H9 (cell line): ENCODE data around the gene DNAJC22. TPM values are rescaled to one million over a fixed set of nuclear protein-coding genes. Genes with fewer than 3 reads are reported as not detected.

Experiments used
- DNase-seq: peaks from one replicate; pipeline ENCODE4 v3.0.0-alpha.2; 2017
- H2AFZ ChIP-seq: one replicate; pipeline ENCODE4 v1.6.1; 2013; ENCODE audit warnings: mild to moderate bottlenecking, low read length, control low read depth, moderate library complexity
- H2AK5ac ChIP-seq: 2 replicates; pipeline ENCODE4 v1.6.1; 2013; ENCODE audit warnings: low read length, control low read depth, mixed read lengths; ENCODE audit not compliant: insufficient read length
- H2BK120ac ChIP-seq: one replicate; pipeline ENCODE4 v1.6.1; 2013; ENCODE audit warnings: low read depth, mild to moderate bottlenecking, low read length, control low read depth, inconsistent platforms; ENCODE audit not compliant: poor library complexity, severe bottlenecking
- H2BK12ac ChIP-seq: 2 replicates; pipeline ENCODE4 v1.6.1; 2013; ENCODE audit warnings: low read length, control low read depth, mixed read lengths, low read depth; ENCODE audit not compliant: insufficient read length
- H2BK15ac ChIP-seq: 2 replicates; pipeline ENCODE4 v1.6.1; 2013; ENCODE audit warnings: low read depth, low read length, control low read depth
- H2BK20ac ChIP-seq: one replicate; pipeline ENCODE4 v1.6.1; 2013; ENCODE audit warnings: low read depth, mild to moderate bottlenecking, low read length, control low read depth, inconsistent platforms; ENCODE audit not compliant: poor library complexity, severe bottlenecking
- H2BK5ac ChIP-seq: 2 replicates; pipeline ENCODE4 v1.6.1; 2013; ENCODE audit warnings: low read length, control low read depth, mixed read lengths; ENCODE audit not compliant: insufficient read length
- H3K14ac ChIP-seq: 2 replicates; pipeline ENCODE4 v1.6.1; 2013; ENCODE audit warnings: low read length, control low read depth; ENCODE audit not compliant: insufficient read depth
- H3K18ac ChIP-seq: 2 replicates; pipeline ENCODE4 v1.6.1; 2013; ENCODE audit warnings: low read depth, mild to moderate bottlenecking, mixed read lengths, low read length, control low read depth; ENCODE audit not compliant: insufficient read length
- H3K23ac ChIP-seq: 2 replicates; pipeline ENCODE4 v1.6.1; 2013; ENCODE audit warnings: low read length, control low read depth, mixed read lengths, low read depth; ENCODE audit not compliant: insufficient read length
- H3K23me2 ChIP-seq: 2 replicates; pipeline ENCODE4 v1.6.1; 2013; ENCODE audit warnings: low read depth, mild to moderate bottlenecking, mixed read lengths, low read length, control low read depth; ENCODE audit not compliant: insufficient read length, poor library complexity, severe bottlenecking
- H3K27ac ChIP-seq: 2 replicates; pipeline ENCODE4 v1.5.1; 2013; ENCODE audit warnings: low read length, control low read depth, mixed read lengths, low read depth; ENCODE audit not compliant: insufficient read length
- H3K27me3 ChIP-seq: 2 replicates; pipeline ENCODE4 v1.6.1; 2013; ENCODE audit warnings: low read length, control low read depth, inconsistent platforms; ENCODE audit not compliant: insufficient read depth
- H3K4ac ChIP-seq: 2 replicates; pipeline ENCODE4 v1.6.1; 2013; ENCODE audit warnings: low read depth, mild to moderate bottlenecking, control low read depth, inconsistent platforms, low read length, moderate library complexity
- H3K4me1 ChIP-seq: 2 replicates; pipeline ENCODE4 v1.6.1; 2013; ENCODE audit warnings: low read length, control low read depth, inconsistent platforms; ENCODE audit not compliant: insufficient read depth
- H3K4me2 ChIP-seq: 2 replicates; pipeline ENCODE4 v1.6.1; 2013; ENCODE audit warnings: low read length, control low read depth, mixed read lengths; ENCODE audit not compliant: insufficient read length, insufficient read depth
- H3K56ac ChIP-seq: 2 replicates; pipeline ENCODE4 v1.6.1; 2013; ENCODE audit warnings: low read depth, mild to moderate bottlenecking, mixed read lengths, low read length, control low read depth; ENCODE audit not compliant: insufficient read length
- H3K79me1 ChIP-seq: 2 replicates; pipeline ENCODE4 v1.6.1; 2013; ENCODE audit warnings: low read depth, mild to moderate bottlenecking, moderate library complexity, low read length, control low read depth, inconsistent platforms; ENCODE audit not compliant: insufficient read depth, poor library complexity, severe bottlenecking
- H3K79me2 ChIP-seq: 2 replicates; pipeline ENCODE4 v1.6.1; 2013; ENCODE audit warnings: low read length, control low read depth, inconsistent platforms; ENCODE audit not compliant: insufficient read depth
- H3K9ac ChIP-seq: 2 replicates; pipeline ENCODE4 v1.6.1; 2013; ENCODE audit warnings: low read length, control low read depth, mixed read lengths; ENCODE audit not compliant: insufficient read length; ENCODE audit errors: extremely low read depth
- H3K9me3 ChIP-seq: one replicate; pipeline ENCODE4 v1.6.1; 2013; ENCODE audit warnings: low read depth, low read length, inconsistent platforms; ENCODE audit not compliant: control insufficient read depth
- H3T11ph ChIP-seq: one replicate; pipeline ENCODE4 v1.6.1; 2013; ENCODE audit warnings: mild to moderate bottlenecking, low read length, control low read depth, inconsistent platforms
- H4K20me1 ChIP-seq: one replicate; pipeline ENCODE4 v1.6.1; 2013; ENCODE audit not compliant: control insufficient read depth, insufficient read length, insufficient read depth
- H4K5ac ChIP-seq: 2 replicates; pipeline ENCODE4 v1.6.1; 2013; ENCODE audit warnings: low read depth, mild to moderate bottlenecking, mixed read lengths, low read length, control low read depth; ENCODE audit not compliant: insufficient read length
- H4K8ac ChIP-seq: replicated peaks from 2 replicates; pipeline ENCODE4 v1.6.1; 2013; ENCODE audit warnings: low read length, control low read depth, mixed read lengths, low read depth; ENCODE audit not compliant: insufficient read length
- H4K91ac ChIP-seq: 2 replicates; pipeline ENCODE4 v1.6.1; 2013; ENCODE audit warnings: low read depth, mild to moderate bottlenecking, moderate library complexity, mixed read lengths, low read length, control low read depth; ENCODE audit not compliant: insufficient read length
- H3K27ac Mint-ChIP-seq, 3 experiments: 2 replicates in 2 of 3; 3 replicates in 1 of 3; pipeline ENCODE4 v1.8.0; 2020 to 2021; ENCODE audit warnings: mixed read lengths in 3 of 3, mild to moderate bottlenecking in 1 of 3, moderate library complexity in 1 of 3
- H3K27me3 Mint-ChIP-seq: 2 replicates; pipeline ENCODE4 v1.8.0; 2021; ENCODE audit warnings: low read depth, mild to moderate bottlenecking, moderate library complexity, mixed read lengths
- H3K36me3 Mint-ChIP-seq, 3 experiments: 2 replicates in 2 of 3; 3 replicates in 1 of 3; pipeline ENCODE4 v1.8.0; 2020 to 2021; ENCODE audit warnings: low read depth in 3 of 3, mixed read lengths in 3 of 3; ENCODE audit not compliant: insufficient read depth in 1 of 3
- H3K4me1 Mint-ChIP-seq, 2 experiments: 2 replicates each; pipeline ENCODE4 v1.8.0; 2020; ENCODE audit warnings: mixed read lengths in 2 of 2
- H3K4me3 Mint-ChIP-seq, 2 experiments: 2 replicates in 1 of 2; 3 replicates in 1 of 2; pipeline ENCODE4 v1.8.0; 2020 to 2021; ENCODE audit warnings: mild to moderate bottlenecking in 2 of 2, mixed read lengths in 2 of 2, moderate library complexity in 1 of 2
- H3K9me3 Mint-ChIP-seq, 2 experiments: 2 replicates in 1 of 2; 3 replicates in 1 of 2; pipeline ENCODE4 v1.8.0; 2020; ENCODE audit warnings: mild to moderate bottlenecking in 2 of 2, mixed read lengths in 2 of 2, moderate library complexity in 1 of 2
- WGBS: extraction: QIAGEN DNeasy Blood & Tissue Kit; methylation state at CpG from one replicate; pipeline ENCODE4 v1.1.7; 2013; ENCODE audit warnings: missing lambda C conversion rate, low lambda C conversion rate, mixed read lengths; ENCODE audit not compliant: insufficient read length; ENCODE audit errors: extremely low coverage; 5-methylcytosine and 5-hydroxymethylcytosine counted together
- total RNA-seq: library from RNA; stranded (reverse); gene quantifications from 2 replicates; pipeline ENCODE4 v1.2.1, GENCODE V29; 2021
- TF ChIP-seq, protein P1 (sequence below): fragments of 200-600 bp; sonication (generic); conservative IDR thresholded peaks from 3 replicates; pipeline ENCODE4 v1.8.0; 2021; ENCODE audit warnings: antibody characterized with exemption, mild to moderate bottlenecking

Gene DNAJC22
- total RNA-seq, 1 experiment from 2014 or later = 3.2 TPM

DNA sequence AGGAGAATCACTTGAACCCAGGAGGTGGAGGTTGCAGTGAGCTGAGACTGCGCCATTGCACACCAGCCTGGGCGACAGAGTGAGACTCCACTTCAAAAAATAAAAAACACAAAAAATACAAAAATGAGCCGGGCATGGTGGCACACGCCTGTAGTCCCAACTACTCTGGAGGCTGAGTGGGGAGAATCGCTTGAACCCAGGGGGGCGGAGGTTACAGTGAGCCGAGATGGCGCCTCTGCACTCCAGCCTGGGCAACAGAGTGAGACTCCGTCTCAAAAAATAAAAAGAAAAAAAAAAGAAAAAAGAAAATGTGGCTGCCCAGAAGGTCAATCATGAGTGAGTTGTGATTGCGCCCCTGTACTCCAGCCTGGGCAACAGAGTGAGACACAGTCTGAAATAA, 9.2 kb downstream of the DNAJC22 start:
- H3K27ac Mint-ChIP-seq = no peak overlapping the region
- no peaks in the 10 kb centered on the region for H3K23me2 ChIP-seq
- H3K23ac ChIP-seq = no peak overlapping the region
- no peak overlapping the region for H2BK12ac ChIP-seq
- no CpG with 5 or more reads among the region's 10 CpGs for WGBS
- H4K5ac ChIP-seq = no peak overlapping the region
- no peak overlapping the region for H2BK20ac ChIP-seq
- no peaks in the 10 kb centered on the region for H4K20me1 ChIP-seq
- no peaks in the 10 kb centered on the region for H3K79me2 ChIP-seq
- H3K9ac ChIP-seq = no peak overlapping the region
- no peak for DNase-seq
- no peak overlapping the region for H3K4me2 ChIP-seq
- H3K4me3 Mint-ChIP-seq = no peak overlapping the region
- TF ChIP-seq, protein P1, sequence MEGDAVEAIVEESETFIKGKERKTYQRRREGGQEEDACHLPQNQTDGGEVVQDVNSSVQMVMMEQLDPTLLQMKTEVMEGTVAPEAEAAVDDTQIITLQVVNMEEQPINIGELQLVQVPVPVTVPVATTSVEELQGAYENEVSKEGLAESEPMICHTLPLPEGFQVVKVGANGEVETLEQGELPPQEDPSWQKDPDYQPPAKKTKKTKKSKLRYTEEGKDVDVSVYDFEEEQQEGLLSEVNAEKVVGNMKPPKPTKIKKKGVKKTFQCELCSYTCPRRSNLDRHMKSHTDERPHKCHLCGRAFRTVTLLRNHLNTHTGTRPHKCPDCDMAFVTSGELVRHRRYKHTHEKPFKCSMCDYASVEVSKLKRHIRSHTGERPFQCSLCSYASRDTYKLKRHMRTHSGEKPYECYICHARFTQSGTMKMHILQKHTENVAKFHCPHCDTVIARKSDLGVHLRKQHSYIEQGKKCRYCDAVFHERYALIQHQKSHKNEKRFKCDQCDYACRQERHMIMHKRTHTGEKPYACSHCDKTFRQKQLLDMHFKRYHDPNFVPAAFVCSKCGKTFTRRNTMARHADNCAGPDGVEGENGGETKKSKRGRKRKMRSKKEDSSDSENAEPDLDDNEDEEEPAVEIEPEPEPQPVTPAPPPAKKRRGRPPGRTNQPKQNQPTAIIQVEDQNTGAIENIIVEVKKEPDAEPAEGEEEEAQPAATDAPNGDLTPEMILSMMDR = no peak
- H2BK5ac ChIP-seq = no peak overlapping the region
- no peak overlapping the region for H3K18ac ChIP-seq
- no peaks in the 10 kb centered on the region for H3K9me3 ChIP-seq
- H4K8ac ChIP-seq = no peak overlapping the region
- H3T11ph ChIP-seq = no peak overlapping the region
- H2BK120ac ChIP-seq = no peak overlapping the region
- no peak overlapping the region for H2BK15ac ChIP-seq
- H3K36me3 Mint-ChIP-seq = no peaks in the 10 kb centered on the region
- H3K4ac ChIP-seq = no peak overlapping the region
- H3K56ac ChIP-seq = no peak overlapping the region
- H3K79me1 ChIP-seq = no peaks in the 10 kb centered on the region
- peaks cover 22% of the 10 kb centered on the region for H3K27me3 Mint-ChIP-seq
- no peak overlapping the region for H2AFZ ChIP-seq
- H3K27me3 ChIP-seq = no peaks in the 10 kb centered on the region
- H3K14ac ChIP-seq = no peak overlapping the region
- H4K91ac ChIP-seq = no peak overlapping the region
- H3K27ac ChIP-seq = no peak overlapping the region
- no peaks in the 10 kb centered on the region for H3K4me1 ChIP-seq
- no peak overlapping the region for H2AK5ac ChIP-seq
- H3K9me3 Mint-ChIP-seq = no peaks in the 10 kb centered on the region; a peak in 1 of 5 replicates
- H3K4me1 Mint-ChIP-seq = peaks cover 2% of the 10 kb centered on the region in 2 experiments
